Esophagus muscularis mucosa (tissue), 4 donors: ENCODE measurements around the gene MAST4.

ENCODE experiments used
- CTCF ChIP-seq, 3 experiments: fragments of 200-600 bp in 2 of 3; fragments of 450-650 bp in 1 of 3; sonication (generic) in 2 of 3; IDR thresholded peaks; one replicate each; pipeline ENCODE4 v1.5.1; 2017 to 2019; ENCODE audit warnings: antibody characterized with exemption in 3 of 3, mild to moderate bottlenecking in 2 of 3, moderate library complexity in 1 of 3
- EP300 ChIP-seq: sonication (generic); formaldehyde crosslinking; IDR thresholded peaks from one replicate; pipeline ENCODE4 v1.6.1; 2017; ENCODE audit warnings: antibody characterized with exemption
- POLR2A ChIP-seq: fragments of 450-650 bp; IDR thresholded peaks from one replicate; pipeline ENCODE4 v1.6.1; 2017; ENCODE audit warnings: antibody characterized with exemption, moderate library complexity, mild to moderate bottlenecking, low read depth
- POLR2AphosphoS5 ChIP-seq, 2 donors: sonication (generic); formaldehyde crosslinking; IDR thresholded peaks; one replicate each; pipeline ENCODE4 v1.6.1; 2017; ENCODE audit warnings: antibody characterized with exemption in 2 of 2

DNA sequence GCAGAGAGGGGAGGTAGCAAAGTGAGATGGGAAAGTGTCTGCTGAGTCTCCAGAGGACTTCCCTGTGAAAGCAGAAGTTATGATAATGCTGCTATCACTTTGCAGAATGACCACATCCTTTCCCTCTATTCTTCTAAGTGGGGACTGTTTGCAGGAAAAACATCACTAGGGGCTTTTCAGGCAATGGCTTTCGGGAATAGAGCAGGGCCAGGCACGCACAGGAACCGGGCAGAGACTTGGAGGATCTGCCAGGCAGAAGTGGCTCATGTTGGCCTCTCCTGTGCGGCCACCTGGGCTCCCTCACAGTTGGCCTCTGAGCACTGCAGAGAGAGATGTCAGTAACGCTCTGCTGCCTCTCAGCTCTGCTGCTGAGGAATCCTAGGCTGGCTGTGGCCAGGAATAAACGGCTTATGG, 214.7 kb downstream of the MAST4 start:
- TF ChIP-seq CTCF (IDR thresholded peaks at IDR 0.05) (no peak), POLR2A (no peak), POLR2AphosphoS5 (IDR thresholded peaks at IDR 0.05) (no peak), EP300 (no peak)
